Stimulated activated memory B cell treated with anti-CD40 and anti-IgM and Interleukin-4, amounts not matched to agents 10 μg/mL and 1 μg/mL and 100 μg/mL, for 72 hours (primary cell): ENCODE data around the gene SAMD4A.

Experiments used
- ATAC-seq: fragments of 150-1000 bp; cut with Tn5 transposase; 2 replicates; pipeline ENCODE4 v1.10.0; 2021
- H3K27ac Mint-ChIP-seq: one replicate; pipeline ENCODE4 v1.8.0; 2022; ENCODE audit warnings: mild to moderate bottlenecking, mixed read lengths
- H3K27me3 Mint-ChIP-seq: one replicate; pipeline ENCODE4 v1.8.0; 2022; ENCODE audit warnings: mixed read lengths
- H3K36me3 Mint-ChIP-seq: one replicate; pipeline ENCODE4 v1.8.0; 2022; ENCODE audit warnings: mixed read lengths
- H3K4me1 Mint-ChIP-seq: one replicate; pipeline ENCODE4 v1.8.0; 2022; ENCODE audit warnings: mixed read lengths
- H3K4me3 Mint-ChIP-seq: one replicate; pipeline ENCODE4 v1.8.0; 2022; ENCODE audit warnings: mild to moderate bottlenecking, moderate library complexity, mixed read lengths
- H3K9me3 Mint-ChIP-seq: one replicate; pipeline ENCODE4 v1.8.0; 2022; ENCODE audit warnings: mixed read lengths

Gene SAMD4A

GRCh38 chr14:54682578-54682977, 115.7 kb downstream of the SAMD4A start:
- H3K27me3 Mint-ChIP-seq: no peaks in the 10 kb centered on the region
- H3K4me3 Mint-ChIP-seq: no peak overlapping the region
- H3K36me3 Mint-ChIP-seq: no peaks in the 10 kb centered on the region
- H3K9me3 Mint-ChIP-seq: no peaks in the 10 kb centered on the region
- peak overlapping the region; percentile 76 for H3K27ac Mint-ChIP-seq
- peaks cover 39% of the 10 kb centered on the region for H3K4me1 Mint-ChIP-seq
- no peak for ATAC-seq

DNA sequence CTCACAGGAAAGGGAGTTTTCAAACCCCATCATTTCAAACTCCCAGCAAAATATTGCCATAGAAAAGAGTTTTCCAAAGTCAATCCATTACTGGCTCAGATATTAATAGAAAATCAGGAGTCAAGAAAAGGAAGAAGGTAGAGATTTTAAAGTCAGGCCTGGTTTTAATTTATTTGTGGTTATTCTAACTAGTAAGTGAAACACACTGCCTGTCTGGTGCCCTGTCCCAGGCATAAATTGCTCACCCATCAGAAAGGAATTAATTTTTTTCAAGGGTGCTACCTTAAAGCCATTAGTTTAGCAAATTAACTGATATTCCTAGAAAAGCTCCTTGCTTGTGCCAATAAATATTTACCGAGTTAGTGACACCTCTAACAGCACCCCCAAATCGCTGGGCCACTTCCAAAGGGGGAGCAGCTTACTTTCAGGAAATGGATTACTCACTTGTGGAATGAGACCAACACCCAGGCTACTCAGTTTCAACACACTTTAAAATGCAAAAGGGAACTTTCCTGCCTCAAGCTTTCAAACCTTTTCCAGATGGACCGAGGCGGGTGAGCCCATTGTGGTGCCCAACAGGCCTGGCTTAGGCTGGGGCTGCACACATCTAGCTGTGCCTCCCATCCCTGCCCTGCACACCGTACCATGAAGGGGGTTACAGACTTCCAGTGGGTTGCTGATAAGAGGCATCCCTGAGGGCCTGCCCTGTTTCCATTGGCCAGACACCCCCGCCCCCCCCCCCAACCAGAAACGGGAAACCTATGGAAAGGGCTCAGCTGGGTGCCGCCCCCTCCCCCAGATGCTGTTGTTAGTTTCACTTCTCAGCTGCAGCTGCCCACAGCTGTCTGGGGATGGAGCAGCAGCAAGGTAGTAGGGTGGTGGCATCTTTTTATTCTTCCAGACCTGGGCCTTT, 117.2 kb downstream of the SAMD4A start:
- no peaks in the 10 kb centered on the region for H3K27me3 Mint-ChIP-seq
- H3K9me3 Mint-ChIP-seq: no peaks in the 10 kb centered on the region
- no peak overlapping the region for H3K4me3 Mint-ChIP-seq
- H3K27ac Mint-ChIP-seq: peak overlapping the region; percentile 76
- H3K4me1 Mint-ChIP-seq: peaks cover 39% of the 10 kb centered on the region
- no peaks in the 10 kb centered on the region for H3K36me3 Mint-ChIP-seq
- ATAC-seq: peak; percentile 86

GRCh38 chr14:54685286-54685845, 118.4 kb downstream of the SAMD4A start:
- Mint-ChIP-seq H3K9me3 (no peaks in the 10 kb centered on the region), H3K36me3 (no peaks in the 10 kb centered on the region), H3K27me3 (no peaks in the 10 kb centered on the region), H3K4me3 (no peak overlapping the region), H3K4me1 (peaks cover 44% of the 10 kb centered on the region), H3K27ac (peak overlapping the region; percentile 76)
- no peak for ATAC-seq

DNA sequence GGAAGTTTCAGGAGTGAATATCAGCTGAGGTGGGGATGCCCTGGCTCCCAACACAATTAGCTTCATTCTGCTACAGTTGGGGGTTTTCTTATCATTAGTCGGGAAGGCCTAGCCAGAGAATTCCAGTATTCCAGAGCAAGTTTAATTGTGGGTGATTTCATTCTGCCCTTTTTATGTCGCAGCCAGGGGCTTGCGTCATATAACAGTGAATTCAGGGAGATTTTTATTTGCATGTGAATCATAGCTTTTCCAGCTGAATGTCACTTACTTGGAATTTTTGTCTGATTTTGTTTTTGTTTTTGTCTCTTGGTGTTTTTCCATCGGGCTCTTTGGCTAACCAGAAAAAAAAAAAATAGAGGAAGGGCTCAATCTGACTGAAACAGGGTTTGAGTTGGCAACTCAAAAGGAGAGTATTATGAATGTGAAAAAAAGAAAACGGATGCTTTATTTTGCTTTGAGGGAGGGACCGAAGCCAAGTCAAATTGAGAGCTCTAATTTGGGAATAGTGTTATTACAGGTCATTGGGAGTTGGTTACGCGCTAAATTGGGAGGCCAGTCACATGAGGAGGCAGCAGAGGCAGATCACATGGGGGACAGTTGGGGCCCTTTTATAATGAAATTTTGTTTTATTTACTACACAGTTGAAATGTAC, 119.4 kb downstream of the SAMD4A start:
- no peak for ATAC-seq

GRCh38 chr14:54686871-54687749, 120.2 kb downstream of the SAMD4A start:
- no peak for ATAC-seq
- H3K36me3 Mint-ChIP-seq: no peaks in the 10 kb centered on the region
- H3K4me3 Mint-ChIP-seq: no peak overlapping the region
- no peaks in the 10 kb centered on the region for H3K9me3 Mint-ChIP-seq
- H3K27me3 Mint-ChIP-seq: no peaks in the 10 kb centered on the region
- H3K4me1 Mint-ChIP-seq: peaks cover 49% of the 10 kb centered on the region
- H3K27ac Mint-ChIP-seq: peak overlapping the region; percentile 26

More for the DNA sequence above, 119.4 kb downstream of the SAMD4A start:
- Mint-ChIP-seq H3K4me1 (peaks cover 51% of the 10 kb centered on the region), H3K4me3 (no peak overlapping the region), H3K27me3 (no peaks in the 10 kb centered on the region), H3K9me3 (no peaks in the 10 kb centered on the region), H3K36me3 (no peaks in the 10 kb centered on the region), H3K27ac (peak overlapping the region; percentile 26)

DNA sequence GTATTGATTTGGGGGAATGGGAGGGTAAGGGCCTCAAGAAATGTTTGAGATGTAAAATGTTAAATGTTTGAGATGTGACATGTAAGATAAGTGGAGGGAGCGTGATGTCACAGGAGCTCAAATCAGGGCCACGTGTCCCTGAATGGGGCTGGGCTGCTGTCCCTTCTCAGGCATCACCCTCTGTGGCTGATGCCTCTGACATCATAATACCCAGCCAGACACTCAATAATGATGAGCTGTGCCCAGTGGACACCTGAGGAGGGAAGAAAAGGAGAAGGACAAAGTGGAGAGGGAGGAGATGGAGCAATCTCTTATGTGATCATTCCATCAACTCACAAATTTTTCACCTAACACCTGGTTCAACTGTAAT, 120.8 kb downstream of the SAMD4A start:
- H3K27ac Mint-ChIP-seq: no peak overlapping the region
- no peaks in the 10 kb centered on the region for H3K9me3 Mint-ChIP-seq
- no peak overlapping the region for H3K4me3 Mint-ChIP-seq
- H3K27me3 Mint-ChIP-seq: no peaks in the 10 kb centered on the region
- no peaks in the 10 kb centered on the region for H3K36me3 Mint-ChIP-seq
- H3K4me1 Mint-ChIP-seq: peaks cover 46% of the 10 kb centered on the region
- no peak for ATAC-seq

DNA sequence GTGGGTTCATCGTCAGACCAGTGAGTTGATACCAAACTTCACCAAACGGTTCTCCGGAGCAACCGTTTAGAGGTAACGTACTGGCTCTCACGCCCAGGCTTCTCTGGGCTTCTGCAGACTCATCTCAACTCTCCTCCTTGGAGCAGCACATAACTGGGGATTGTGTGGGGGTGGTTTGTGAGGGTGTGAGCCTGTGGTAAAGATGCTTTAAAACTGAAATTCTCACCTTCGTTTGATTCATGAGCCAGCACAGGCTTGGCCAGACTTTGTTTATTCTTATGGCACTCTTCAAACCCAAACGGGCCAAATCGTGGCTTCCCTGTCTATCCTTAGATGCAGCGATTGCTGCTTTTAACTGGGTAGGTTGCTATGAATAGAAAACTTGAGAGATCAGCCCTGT, 121.3 kb downstream of the SAMD4A start:
- no peak for ATAC-seq

GRCh38 chr14:54689928-54690327, 123.0 kb downstream of the SAMD4A start:
- H3K27me3 Mint-ChIP-seq: no peaks in the 10 kb centered on the region
- H3K36me3 Mint-ChIP-seq: peaks cover 6% of the 10 kb centered on the region
- ATAC-seq: no peak
- peak overlapping the region; percentile 1 for H3K27ac Mint-ChIP-seq
- H3K4me3 Mint-ChIP-seq: no peak overlapping the region
- no peaks in the 10 kb centered on the region for H3K9me3 Mint-ChIP-seq
- peaks cover 47% of the 10 kb centered on the region for H3K4me1 Mint-ChIP-seq

More for the DNA sequence above, 121.3 kb downstream of the SAMD4A start:
- Mint-ChIP-seq H3K27ac (no peak overlapping the region), H3K27me3 (no peaks in the 10 kb centered on the region), H3K36me3 (no peaks in the 10 kb centered on the region), H3K4me3 (no peak overlapping the region), H3K9me3 (no peaks in the 10 kb centered on the region), H3K4me1 (peaks cover 46% of the 10 kb centered on the region)

DNA sequence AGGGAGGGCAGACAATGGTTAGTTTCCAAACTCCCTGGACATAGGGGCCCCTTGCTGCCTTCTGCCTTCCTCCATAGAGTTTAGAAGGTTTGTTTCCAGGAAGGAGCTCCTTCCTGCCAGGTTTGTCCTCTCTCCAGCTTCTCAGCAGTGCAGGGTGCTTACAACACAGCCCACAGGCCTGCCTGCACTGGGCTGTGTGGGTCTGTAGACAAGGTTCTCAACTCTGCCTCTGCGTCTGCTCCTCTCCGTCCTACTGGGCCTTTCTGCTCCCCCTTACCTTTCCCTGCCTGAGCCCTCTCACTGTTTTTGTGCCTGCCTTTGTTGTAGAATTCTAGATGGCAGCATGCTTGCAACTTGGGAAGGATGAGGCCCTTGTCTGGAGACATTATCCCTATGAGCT, 124.0 kb downstream of the SAMD4A start:
- Mint-ChIP-seq H3K4me3 (no peak overlapping the region), H3K36me3 (peaks cover 6% of the 10 kb centered on the region), H3K27me3 (no peaks in the 10 kb centered on the region), H3K9me3 (no peaks in the 10 kb centered on the region), H3K27ac (peak overlapping the region; percentile 2), H3K4me1 (peaks cover 37% of the 10 kb centered on the region)
- no peak for ATAC-seq

DNA sequence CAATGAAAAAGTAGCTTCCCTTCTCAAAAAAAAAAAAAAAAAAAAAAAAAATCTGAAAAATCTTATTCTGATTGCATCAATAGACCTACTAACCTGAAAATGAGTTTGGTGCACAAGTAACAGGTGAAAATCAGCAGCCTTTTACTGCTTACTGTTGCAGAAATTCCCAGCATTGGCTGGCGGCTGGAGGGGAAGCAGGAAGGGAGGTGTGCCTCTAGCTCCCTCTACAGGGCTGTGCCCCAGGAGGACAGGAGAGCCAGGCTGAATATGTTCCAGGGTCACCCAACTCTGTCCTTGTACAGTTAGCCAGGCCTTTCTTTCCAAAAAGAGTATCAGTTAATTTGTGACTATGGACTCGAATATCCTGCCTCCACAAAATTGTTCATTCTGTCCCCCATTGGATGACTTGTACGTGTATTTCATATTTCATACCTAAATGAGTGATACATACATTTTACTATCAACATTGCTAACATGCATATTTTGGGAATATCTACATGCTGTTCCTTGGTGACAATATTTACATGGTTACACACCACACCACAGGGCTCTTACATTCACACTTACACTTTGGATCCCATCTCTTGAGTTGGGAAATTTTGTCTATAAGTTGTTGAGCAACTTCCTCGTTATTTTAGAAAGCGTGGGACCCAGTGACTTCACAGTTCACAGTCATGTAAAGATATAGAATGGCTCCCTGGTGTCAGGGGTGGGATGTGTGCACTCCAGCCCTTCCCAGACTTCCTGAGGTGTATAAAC, 124.8 kb downstream of the SAMD4A start:
- H3K36me3 Mint-ChIP-seq: peaks cover 6% of the 10 kb centered on the region
- ATAC-seq: no peak
- H3K27me3 Mint-ChIP-seq: no peaks in the 10 kb centered on the region
- H3K9me3 Mint-ChIP-seq: no peaks in the 10 kb centered on the region
- no peak overlapping the region for H3K4me3 Mint-ChIP-seq
- peaks cover 29% of the 10 kb centered on the region for H3K4me1 Mint-ChIP-seq
- peak overlapping the region; percentile 2 for H3K27ac Mint-ChIP-seq

- Mint-ChIP-seq H3K4me1 (peaks cover 23% of the 10 kb centered on the region), H3K36me3 (peaks cover 6% of the 10 kb centered on the region), H3K9me3 (no peaks in the 10 kb centered on the region), H3K27me3 (no peaks in the 10 kb centered on the region), H3K4me3 (no peak overlapping the region), H3K27ac (no peak overlapping the region)
- ATAC-seq: no peak
These were observed 125.4 kb downstream of the SAMD4A start for GRCh38 chr14:54692284-54692772.

GRCh38 chr14:54693761-54694160, 126.8 kb downstream of the SAMD4A start:
- no peak overlapping the region for H3K27ac Mint-ChIP-seq
- H3K4me3 Mint-ChIP-seq: no peak overlapping the region
- H3K27me3 Mint-ChIP-seq: no peaks in the 10 kb centered on the region
- H3K4me1 Mint-ChIP-seq: peaks cover 26% of the 10 kb centered on the region
- H3K36me3 Mint-ChIP-seq: peaks cover 6% of the 10 kb centered on the region
- no peaks in the 10 kb centered on the region for H3K9me3 Mint-ChIP-seq
- ATAC-seq: no peak

DNA sequence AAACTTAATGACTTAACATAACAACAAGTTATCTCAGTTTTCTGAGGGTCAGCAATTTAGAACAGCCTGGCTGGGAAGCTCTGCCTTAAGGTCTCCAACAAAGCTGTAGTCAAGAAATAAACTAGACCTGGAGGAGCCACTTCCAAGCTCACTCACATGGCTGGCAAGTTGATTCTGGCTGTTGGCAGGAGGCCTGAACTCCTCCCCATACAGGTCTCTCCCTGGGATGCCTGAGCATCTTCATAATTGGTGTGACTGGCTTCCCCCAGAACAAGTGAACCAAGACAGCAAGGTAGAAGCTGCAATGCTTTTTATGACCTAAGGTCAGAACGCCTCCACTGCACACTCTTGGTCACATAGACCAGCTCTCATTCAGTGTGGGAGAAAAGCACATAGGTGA, 128.3 kb downstream of the SAMD4A start:
- Mint-ChIP-seq H3K4me3 (no peak overlapping the region), H3K27me3 (no peaks in the 10 kb centered on the region), H3K9me3 (no peaks in the 10 kb centered on the region), H3K4me1 (peaks cover 34% of the 10 kb centered on the region), H3K27ac (no peak overlapping the region), H3K36me3 (peaks cover 6% of the 10 kb centered on the region)
- ATAC-seq: no peak

GRCh38 chr14:54697001-54697400, 130.1 kb downstream of the SAMD4A start:
- ATAC-seq: no peak
- Mint-ChIP-seq H3K9me3 (no peaks in the 10 kb centered on the region), H3K27me3 (no peaks in the 10 kb centered on the region), H3K4me1 (peaks cover 27% of the 10 kb centered on the region), H3K36me3 (peaks cover 7% of the 10 kb centered on the region), H3K4me3 (no peak overlapping the region), H3K27ac (no peak overlapping the region)
